Measurements from ENCODE around the gene RAD18.

DNA sequence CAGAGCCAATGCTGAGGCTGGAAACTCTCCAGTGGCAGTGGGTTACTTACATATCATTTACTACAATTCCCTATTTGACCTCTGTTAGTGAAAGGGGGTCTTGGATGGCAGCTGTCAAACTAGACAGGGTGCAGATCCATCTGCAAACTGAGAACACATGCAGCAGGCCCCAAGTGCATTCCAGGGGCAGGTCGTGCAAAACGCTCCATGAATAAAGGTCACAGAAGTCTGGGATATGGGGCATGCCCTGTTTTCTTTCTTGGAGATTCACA, 25.0 kb upstream of the RAD18 start:
- TF ChIP-seq, protein P1, sequence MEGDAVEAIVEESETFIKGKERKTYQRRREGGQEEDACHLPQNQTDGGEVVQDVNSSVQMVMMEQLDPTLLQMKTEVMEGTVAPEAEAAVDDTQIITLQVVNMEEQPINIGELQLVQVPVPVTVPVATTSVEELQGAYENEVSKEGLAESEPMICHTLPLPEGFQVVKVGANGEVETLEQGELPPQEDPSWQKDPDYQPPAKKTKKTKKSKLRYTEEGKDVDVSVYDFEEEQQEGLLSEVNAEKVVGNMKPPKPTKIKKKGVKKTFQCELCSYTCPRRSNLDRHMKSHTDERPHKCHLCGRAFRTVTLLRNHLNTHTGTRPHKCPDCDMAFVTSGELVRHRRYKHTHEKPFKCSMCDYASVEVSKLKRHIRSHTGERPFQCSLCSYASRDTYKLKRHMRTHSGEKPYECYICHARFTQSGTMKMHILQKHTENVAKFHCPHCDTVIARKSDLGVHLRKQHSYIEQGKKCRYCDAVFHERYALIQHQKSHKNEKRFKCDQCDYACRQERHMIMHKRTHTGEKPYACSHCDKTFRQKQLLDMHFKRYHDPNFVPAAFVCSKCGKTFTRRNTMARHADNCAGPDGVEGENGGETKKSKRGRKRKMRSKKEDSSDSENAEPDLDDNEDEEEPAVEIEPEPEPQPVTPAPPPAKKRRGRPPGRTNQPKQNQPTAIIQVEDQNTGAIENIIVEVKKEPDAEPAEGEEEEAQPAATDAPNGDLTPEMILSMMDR (IDR thresholded peaks at IDR 0.05; ENCODE audit: poor library complexity), result no peak
- TF ChIP-seq EZH2 (IDR thresholded peaks at IDR 0.05; ENCODE audit: borderline replicate concordance), result no peak
- TF ChIP-seq EZH2phosphoT487 (IDR thresholded peaks at IDR 0.05; ENCODE audit: low read depth, severe bottlenecking, unreplicated experiment), result no peak

Measured in hepatocyte (in vitro differentiated cells).